Effector CD4-positive, alpha-beta T cell (primary cell): ENCODE results near the gene SP140.
"Not testable (repeated sequence)": the region's sequence is repeated elsewhere in the genome, so short reads cannot be mapped to it uniquely, and the experiment has no call there.

Experiments used
- DNase-seq: peaks from one replicate; pipeline ENCODE4 v3.0.0-alpha.2; 2020

The SP140 gene

DNA sequence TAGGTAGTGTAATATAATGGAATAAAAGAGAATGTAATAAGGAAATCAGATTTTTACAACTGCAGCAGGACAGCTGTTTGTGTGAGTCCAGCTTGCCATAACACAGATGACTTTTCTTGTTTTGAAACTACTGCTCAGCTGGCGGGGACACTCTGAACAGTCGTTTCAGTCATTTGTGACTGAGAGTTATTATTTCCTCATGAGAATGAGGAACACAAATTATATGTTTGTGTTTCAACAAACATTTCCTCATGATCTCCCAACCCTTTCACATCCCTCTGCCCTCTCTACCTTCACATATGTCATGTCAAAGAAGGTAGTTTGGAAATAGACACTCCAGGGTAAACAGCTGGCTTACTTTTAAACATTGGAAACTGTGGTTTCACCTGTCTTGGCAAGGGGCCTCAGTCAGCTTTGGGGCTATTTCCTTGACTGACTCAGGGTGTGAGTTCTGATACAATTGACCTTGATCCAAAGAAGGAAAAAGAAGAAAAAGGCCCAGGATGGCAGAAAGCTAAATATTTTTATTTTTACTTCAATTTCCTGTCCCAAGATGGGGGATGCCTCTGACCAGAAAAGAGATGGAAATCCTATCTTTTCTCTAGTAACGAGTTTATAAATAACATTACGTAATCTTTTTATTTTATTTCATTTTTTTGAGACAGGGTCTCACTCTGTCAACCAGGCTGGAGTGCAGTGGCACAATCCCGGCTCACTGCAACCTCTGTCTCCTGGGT, 102.0 kb downstream of the SP140 start:
- DNase-seq, result no peak

- no peak for DNase-seq
Measured at GRCh38 chr2:230328155-230328458, 102.6 kb downstream of the SP140 start.

GRCh38 chr2:230329946-230330605, 104.5 kb downstream of the SP140 start:
- DNase-seq, result no peak

GRCh38 chr2:230330725-230331124, 105.2 kb downstream of the SP140 start:
- no peak for DNase-seq

DNA sequence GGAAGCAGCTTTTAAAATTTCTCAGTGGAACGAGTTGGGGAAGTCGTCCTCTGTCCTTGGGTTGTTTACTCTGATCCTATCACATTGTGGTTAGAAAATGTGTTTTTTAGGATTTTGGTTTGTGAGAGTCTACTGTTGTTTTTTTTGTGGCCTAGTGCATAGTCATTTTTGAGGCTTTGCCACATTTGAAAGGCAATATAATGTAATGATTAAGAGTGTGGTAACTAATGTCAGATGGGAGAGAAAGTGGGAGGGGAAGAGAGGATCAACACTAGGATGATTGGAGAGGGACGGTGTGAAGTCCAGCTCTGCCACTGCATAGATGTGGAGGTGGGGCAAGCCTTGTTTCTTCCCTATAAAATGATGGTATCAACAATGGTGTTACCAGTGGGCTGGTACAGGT, 109.9 kb downstream of the SP140 start:
- no peak for DNase-seq

GRCh38 chr2:230335864-230336506, 110.4 kb downstream of the SP140 start:
- no peak for DNase-seq

DNA sequence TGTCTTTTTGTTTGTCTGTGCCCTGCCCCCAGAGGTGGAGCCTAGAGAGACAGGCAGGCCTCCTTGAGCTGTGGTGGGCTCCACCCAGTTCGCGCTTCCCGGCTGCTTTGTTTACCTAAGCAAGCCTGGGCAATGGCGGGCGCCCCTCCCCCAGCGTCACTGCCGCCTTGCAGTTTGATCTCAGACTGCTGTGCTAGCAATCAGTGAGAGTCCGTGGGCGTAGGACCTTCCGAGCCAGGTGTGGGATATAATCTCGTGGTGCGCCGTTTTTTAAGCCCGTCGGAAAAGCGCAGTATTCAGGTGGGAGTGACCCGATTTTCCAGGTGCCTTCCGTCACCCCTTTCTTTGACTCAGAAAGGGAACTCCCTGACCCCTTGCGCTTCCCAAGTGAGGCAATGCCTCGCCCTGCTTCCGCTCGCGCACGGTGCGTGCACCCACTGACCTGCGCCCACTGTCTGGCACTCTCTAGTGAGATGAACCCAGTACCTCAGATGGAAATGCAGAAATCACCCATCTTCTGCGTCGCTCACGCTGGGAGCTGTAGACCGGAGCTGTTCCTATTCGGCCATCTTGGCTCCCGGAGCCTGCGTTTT, 116.5 kb downstream of the SP140 start:
- DNase-seq, result not testable (repeated sequence)

GRCh38 chr2:230343041-230343624, 117.6 kb downstream of the SP140 start:
- not testable (repeated sequence) for DNase-seq

DNA sequence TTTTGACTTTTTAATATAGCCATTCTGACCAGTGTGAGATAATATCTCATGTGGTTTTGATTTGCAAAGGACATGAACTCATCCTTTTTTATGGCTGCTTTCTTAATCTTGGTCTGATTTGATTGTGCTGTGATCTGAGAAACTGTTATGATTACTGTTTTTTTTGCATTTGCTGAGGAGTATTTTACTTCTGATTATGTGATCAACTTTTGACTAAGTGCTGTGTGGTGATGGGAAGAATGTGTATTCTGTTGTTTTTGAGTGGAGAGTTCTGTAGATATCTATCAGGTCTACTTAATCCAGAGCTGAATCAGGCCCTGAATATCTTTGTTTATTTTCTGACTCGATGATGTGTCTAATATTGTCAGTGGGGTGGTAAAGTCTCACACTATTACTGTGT, 118.2 kb downstream of the SP140 start:
- no peak for DNase-seq

GRCh38 chr2:230346465-230346864, 120.9 kb downstream of the SP140 start:
- DNase-seq, result no peak

DNA sequence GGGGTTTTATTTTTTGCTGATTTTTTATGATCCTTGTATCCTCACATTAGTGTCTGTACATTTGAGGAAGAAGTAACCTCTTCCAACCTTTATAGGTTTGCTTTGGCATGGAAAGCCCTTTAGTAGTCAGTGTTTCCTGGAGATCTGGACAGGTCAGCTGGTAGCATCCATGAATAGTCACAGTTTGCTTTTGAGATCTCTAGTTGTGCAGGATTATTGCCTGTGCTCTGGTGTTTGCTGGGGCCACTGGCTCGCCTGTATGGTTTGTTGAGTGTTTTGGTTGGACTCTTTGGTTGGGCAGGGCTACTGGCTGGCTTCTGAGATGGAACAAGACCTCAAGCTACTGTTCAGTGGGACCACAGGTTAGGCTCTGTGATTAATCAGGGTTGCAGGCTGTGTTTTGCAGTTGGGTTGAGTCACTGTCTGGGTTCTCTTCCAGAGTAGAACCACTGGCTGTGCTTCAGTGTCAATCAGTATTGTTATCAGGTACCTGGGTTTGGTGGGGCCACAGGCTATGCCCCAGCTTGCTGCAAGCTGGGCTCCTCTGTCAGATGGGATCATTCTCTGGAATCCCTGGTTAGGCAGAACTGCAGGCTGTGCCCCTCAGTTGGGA, 121.5 kb downstream of the SP140 start:
- no peak for DNase-seq

DNA sequence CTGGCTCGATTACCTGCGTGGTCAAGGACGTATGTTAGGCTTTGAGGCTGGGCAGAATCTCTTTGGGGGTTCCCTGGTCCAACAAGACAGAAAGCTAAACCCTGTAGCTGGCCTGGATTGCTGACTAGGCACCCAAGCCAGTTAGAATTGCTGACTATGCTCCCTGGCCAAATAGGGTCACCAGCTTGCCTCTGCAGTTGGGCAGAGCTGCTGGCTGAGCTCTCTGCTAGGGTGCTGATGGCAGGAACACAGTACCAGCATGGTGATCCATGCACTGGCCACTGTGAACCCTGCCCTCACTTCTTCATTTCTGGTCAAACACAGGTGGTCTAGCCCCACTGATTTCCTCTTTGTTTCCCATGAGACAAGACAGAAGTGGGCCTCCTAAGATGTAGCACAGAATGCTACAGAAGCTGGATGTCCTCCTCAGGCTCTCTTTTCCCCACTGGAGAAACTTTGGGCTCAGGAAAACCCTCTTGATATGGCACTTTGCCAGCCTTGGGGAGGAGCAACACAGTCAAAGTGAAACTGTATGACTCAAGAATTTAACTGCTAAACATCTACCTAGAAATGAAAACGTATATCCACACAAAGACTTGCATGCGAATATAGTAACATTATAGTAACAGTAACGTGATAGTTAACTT, 122.2 kb downstream of the SP140 start:
- DNase-seq, result no peak

DNA sequence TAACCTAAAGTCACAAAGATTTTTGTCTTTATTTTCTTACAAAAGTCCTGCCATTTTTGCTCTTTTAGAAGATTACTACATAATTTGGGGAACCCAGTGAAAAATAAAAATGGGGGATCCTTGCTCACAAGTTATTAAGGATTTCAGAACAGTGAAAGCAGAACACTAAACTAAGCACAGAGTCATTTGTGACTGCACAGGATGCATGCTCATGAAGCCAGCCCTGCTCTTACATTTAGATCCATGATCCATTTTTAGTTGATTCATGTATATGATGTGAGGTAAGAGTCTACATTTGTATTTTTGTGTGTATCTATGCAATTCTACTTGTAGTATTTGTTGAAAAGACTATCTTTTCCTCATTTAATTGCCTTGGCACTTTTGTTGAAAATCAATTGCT, 123.3 kb downstream of the SP140 start:
- DNase-seq, result no peak

- DNase-seq, result no peak
Measured at GRCh38 chr2:230356084-230356483, 130.5 kb downstream of the SP140 start.

- DNase-seq, result no peak
Measured at GRCh38 chr2:230358305-230358704, 132.8 kb downstream of the SP140 start.

GRCh38 chr2:230360028-230360427, 134.5 kb downstream of the SP140 start:
- no peak for DNase-seq

DNA sequence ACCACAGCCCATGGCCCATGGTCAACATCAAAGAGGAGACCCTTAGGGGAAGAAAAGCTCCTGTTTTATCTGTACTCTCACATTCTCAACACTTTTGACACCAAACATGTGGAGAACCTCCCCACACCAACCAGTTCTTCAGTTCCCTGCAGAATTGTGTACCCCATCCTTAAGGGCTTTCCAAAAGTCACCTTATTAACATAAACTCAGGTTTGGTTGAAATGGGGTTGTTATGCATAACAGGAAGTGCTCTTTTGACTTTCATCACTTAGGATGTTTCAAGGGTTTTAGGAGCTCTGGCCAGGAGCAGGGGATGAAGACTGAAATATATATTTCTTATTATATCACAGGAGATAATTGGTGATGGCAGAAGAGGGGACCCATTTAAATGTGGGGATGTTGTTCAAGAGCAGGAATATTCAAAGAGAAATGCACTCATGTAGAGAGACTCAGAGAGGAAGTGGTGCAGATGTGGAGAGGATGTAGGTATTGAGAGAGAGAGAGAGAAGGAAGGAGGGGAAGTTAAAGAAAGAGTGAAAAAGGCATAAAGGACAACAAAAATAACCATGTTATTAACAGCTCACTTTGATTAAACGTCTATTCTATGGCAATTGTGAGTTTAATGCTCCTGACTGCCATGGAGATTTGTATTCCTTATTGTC, 136.6 kb downstream of the SP140 start:
- no peak for DNase-seq
